NCI-H2029 (cell line): ENCODE measurements around the gene AASS.
"Not testable (repeated sequence)": the region's sequence is repeated elsewhere in the genome, so short reads cannot be mapped to it uniquely, and the experiment has no call there.

Experiments
- DNase-seq: peaks from one replicate; lab custom pipeline; 2025; lab: John Stamatoyannopoulos, UW

AASS gene

GRCh38 chr7:122143751-122144711 lies at the start of gene AASS:
TSS of gene AASS (minus strand) at chr7:122144249. CDS start at chr7:122133726, 10,523 bp downstream.
- DNase-seq, result peak; percentile 73

GRCh38 chr7:122188785-122189184 lies 44.7 kb upstream of the AASS start:
- DNase-seq, result no peak

- no peak for DNase-seq
These were observed 39.1 kb upstream of the AASS start for GRCh38 chr7:122183106-122183505.

GRCh38 chr7:122182081-122182480 lies 38.0 kb upstream of the AASS start:
- no peak for DNase-seq

- not testable (repeated sequence) for DNase-seq
These were observed 28.1 kb upstream of the AASS start for GRCh38 chr7:122172144-122172543.

GRCh38 chr7:122166740-122167139 lies 22.7 kb upstream of the AASS start:
- DNase-seq, result no peak

- no peak for DNase-seq
These were observed 22.2 kb upstream of the AASS start for GRCh38 chr7:122166275-122166674.

GRCh38 chr7:122161628-122162027 lies 17.6 kb upstream of the AASS start:
- no peak for DNase-seq

GRCh38 chr7:122155566-122155965 lies 11.5 kb upstream of the AASS start:
- no peak for DNase-seq

- no peak for DNase-seq
These were observed 4.8 kb upstream of the AASS start for GRCh38 chr7:122148878-122149277.

- DNase-seq, result no peak
These were observed 4.0 kb upstream of the AASS start for GRCh38 chr7:122148081-122148480.

- DNase-seq, result no peak
These were observed 2.0 kb upstream of the AASS start for GRCh38 chr7:122145937-122146645.

- no peak for DNase-seq
These were observed 686 bp downstream of the AASS start for GRCh38 chr7:122143376-122143750.

GRCh38 chr7:122140918-122141317 lies 3.1 kb downstream of the AASS start:
- DNase-seq, result no peak

GRCh38 chr7:122137251-122138077 lies 6.6 kb downstream of the AASS start:
- no peak for DNase-seq

GRCh38 chr7:122136639-122137245 lies 7.3 kb downstream of the AASS start:
- peak; percentile 2 for DNase-seq

- DNase-seq, result no peak
These were observed 8.0 kb downstream of the AASS start for GRCh38 chr7:122136078-122136477.

GRCh38 chr7:122135275-122135674 lies 8.8 kb downstream of the AASS start:
- DNase-seq, result no peak

- DNase-seq, result not testable (repeated sequence)
These were observed 9.3 kb downstream of the AASS start for GRCh38 chr7:122134793-122135192.

GRCh38 chr7:122133477-122133876 lies 10.6 kb downstream of the AASS start:
- no peak for DNase-seq

GRCh38 chr7:122132341-122132740 lies 11.7 kb downstream of the AASS start:
- DNase-seq, result no peak

- no peak for DNase-seq
These were observed 20.3 kb downstream of the AASS start for GRCh38 chr7:122123746-122124145.
